GM12874 (cell line): ENCODE results near the gene BCKDK.

ENCODE experiments used
- CTCF ChIP-seq: IDR thresholded peaks from 2 replicates; pipeline ENCODE4 v1.5.1; 2011; ENCODE audit warnings: low read depth, mild to moderate bottlenecking, control low read depth, low read length, moderate library complexity; ENCODE audit not compliant: insufficient read depth

The BCKDK gene

DNA sequence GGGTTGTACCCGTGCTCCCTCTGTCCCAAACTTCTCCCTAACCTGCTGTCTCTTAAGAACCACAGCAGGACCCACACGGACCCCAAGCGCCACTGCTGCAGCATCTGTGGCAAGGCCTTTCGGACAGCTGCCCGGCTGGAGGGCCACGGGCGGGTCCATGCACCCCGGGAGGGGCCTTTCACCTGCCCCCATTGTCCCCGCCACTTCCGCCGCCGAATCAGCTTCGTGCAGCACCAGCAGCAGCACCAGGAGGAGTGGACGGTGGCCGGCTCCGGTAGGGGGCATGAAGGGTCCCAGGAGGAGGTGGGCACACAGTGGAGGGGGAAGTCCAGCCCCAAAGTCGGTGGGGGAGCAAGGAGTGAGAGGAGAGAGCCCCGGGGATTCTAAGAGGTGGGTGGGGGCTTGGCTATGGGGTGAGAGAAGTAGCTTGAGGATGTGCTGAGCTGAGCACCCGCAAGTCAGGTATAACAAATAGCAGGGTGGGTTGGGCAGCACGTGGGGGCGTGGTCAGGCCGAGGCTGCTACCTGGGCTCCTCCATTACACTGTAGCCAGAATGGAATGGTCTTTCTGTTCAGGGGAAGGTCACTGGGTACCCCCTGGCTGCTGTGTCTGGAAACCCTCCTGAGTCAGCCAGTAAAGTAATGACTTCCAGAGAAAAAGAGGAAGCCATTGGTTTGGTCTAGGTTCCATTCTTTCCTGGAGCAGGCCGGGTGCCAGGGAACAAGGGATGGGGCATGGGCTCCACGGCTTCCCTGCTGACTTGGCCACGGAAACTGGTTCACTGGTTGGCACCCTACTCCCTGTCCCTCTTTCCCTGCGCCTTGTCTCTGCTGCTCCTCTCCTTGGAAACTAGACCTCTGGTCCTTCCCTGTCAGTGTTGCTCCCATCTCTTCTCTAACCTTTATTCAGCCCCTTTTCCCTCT, 26.5 kb upstream of the BCKDK start:
- TF ChIP-seq CTCF = no peak

DNA sequence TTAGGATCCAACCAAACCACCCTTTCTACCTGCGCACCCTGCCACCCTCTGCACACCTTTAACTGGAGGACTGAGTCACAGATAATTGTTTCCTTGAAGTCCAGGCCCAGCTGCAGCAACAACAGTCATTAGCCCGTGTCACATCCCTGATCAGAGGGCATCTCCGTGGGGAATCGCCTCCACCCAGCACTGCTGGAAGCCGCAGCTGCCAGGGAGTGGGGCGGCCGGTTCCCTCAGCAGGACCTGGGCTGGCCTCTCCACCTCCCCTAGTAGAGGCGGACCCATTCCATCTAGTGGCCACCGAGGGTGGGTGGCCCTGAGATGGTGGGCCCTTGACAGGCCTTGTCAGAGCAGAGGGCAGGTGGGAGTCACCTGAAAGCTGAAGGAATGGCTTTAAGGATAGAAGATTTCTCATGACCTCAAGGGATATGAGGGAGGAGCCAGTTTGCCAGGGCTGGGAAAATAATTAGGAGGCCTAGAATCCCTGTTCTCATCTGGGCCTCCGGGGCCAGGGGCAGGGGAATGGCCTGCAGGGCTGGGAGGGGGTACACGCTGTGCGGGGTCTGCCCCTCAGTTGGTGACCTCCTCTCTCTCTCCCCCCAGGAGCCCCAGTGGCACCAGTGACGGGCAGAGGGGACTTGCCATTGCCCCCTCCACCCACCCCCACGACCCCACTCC, 25.7 kb upstream of the BCKDK start:
- TF ChIP-seq CTCF = no peak

- TF ChIP-seq CTCF = no peak
Measured at GRCh38 chr16:31083081-31083480, 25.1 kb upstream of the BCKDK start.

- TF ChIP-seq CTCF = no peak
Measured at GRCh38 chr16:31083556-31083955, 24.6 kb upstream of the BCKDK start.

GRCh38 chr16:31083981-31084380, 24.2 kb upstream of the BCKDK start:
- TF ChIP-seq CTCF = no peak

DNA sequence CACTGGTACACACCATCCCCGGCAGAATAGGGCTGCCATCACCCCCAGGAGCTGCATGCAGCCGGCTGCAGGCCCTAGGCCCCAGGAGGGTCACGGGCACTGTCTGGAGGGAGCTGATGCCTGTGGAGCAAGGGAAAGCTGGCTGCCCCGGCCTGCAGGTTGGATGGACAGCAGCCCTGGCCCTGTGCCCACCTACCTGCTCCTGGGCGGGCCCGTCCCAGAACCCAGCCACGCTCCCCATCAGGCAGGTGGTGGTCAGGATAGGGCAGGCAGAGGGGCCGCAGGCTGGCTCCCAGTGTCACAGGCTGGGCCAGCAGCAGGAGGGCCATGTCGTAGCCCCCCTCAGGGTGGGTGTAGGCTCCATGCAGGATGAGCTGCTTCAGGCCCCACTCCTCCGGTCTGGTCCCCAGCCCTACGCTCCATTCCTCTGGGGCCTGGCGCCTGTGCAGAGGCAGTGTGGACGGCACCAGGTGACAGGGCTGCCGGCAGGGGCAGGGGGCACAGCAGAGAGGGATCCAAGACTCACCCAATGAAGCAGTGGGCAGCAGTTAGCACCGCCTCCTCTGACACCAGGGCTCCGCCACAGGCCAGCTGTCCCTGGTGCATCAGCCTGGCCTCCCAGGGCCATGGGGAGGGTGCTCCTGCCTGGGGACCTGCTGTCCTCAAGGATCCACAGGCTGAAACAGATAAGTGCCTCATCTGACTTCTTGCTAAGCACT, 23.4 kb upstream of the BCKDK start:
- TF ChIP-seq CTCF = no peak

DNA sequence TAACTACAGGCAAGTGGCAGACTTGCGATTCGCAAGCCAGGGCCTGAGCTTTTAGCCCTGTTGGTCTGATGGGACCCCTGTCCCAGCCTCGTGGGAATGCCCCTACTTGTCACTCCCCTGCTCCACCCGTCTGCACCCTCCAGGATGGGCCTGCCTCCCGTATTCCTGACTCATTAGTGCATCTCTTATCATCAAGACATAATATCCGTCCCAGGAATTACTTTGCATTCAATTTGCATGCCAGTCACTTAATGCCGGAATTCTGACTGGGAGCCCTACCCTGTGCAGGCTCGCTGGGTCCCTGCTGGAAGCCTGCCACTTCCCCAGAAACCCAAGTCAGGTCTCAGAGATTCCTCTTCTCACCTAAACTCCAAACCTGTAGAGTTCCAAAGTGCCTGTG, 22.8 kb upstream of the BCKDK start:
- TF ChIP-seq CTCF = no peak
